GM21447 (cell line): ENCODE results near the gene KRT14.
"Not testable (repeated sequence)": the region's sequence is repeated elsewhere in the genome, so short reads cannot be mapped to it uniquely, and the experiment has no call there.

ENCODE experiments used
- ATAC-seq: cut with Tn5 transposase; IDR thresholded peaks from one replicate; pipeline ENCODE4 v1.9.1; 2021; ENCODE audit not compliant: unreplicated experiment

The KRT14 gene

DNA sequence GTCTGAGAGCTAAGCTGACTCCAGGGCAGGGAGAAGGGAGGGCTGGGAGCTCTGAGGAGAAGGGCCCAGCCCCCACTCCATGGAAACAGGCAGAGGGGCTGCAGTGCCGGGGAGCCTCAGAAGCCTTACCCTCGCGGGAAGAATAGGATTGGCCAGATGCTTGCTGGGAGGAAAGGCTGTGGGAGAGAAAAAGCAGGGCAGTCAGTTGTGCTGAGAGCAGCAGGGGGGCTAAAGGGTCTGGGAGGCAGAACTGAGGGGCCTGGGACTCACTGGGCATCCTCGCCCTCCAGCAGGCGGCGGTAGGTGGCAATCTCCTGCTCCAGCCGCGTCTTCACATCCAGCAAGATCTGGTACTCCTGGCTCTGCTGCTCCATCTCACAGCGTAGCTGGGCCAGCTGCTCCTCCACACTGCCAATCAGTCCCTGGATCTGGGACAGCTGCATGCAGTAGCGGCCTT is 23.4 kb upstream of the KRT14 start:
- not testable (repeated sequence) for ATAC-seq

DNA sequence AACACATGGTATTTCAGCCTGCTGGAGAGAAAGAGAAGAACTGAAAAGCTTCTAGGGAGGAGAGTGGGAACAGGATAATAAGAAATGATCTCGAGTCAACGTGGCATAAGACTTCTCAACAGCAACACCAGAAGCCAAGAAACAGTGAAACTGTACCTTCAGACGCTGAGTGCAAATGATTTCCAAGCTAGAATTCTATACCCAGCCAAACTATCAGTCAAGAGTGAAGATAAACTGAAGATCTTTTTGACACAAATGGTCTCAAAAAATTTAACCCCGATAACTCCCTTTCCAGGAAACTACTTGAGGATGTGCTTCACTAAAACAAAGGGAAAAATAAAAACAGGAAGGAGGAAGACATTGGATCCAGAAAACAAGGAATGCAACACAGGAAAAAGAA is 20.2 kb upstream of the KRT14 start:
- not testable (repeated sequence) for ATAC-seq

DNA sequence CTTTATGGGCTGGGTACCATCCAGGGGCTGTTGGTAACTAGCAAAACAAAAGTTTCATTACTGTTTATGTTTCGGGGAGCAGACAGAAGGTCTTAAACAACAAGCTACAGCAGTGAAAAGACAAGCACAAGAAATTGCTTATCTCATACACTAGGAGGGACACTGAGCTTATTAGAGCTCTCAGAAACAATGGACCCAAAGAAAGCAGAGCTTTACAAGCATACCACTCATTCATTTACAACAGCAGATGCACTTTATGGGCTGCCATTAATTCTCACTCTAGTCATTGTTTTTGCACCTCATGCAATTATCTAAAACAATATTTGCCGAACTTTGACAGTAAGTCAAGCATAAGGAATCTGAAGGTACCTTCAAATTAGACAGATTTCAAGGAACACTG is 15.8 kb upstream of the KRT14 start:
- ATAC-seq, result no peak

DNA sequence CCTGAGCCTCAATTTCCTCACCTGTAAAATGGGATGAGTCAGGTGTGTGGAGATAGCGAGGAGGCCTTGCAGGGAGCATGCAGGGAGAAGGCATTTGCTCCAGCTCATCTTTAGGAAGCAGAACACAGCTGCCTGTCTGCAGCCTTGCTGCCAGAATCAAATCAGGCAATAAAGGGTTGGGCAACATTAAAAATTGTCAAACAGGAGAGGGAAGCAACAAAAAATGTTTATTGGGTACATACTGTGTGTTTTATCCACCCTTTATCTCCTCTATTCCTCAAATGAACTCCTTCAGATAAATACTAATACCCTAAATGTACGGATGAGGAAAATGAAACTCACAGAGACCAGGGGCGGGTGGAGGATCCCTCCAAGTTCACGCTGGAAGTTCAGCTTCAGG is 13.6 kb upstream of the KRT14 start:
- ATAC-seq, result no peak

GRCh38 chr17:41599680-41600079 is 13.0 kb upstream of the KRT14 start:
- ATAC-seq, result no peak

- ATAC-seq, result no peak
Measured at GRCh38 chr17:41595585-41595984, 8.9 kb upstream of the KRT14 start.

- ATAC-seq, result no peak
Measured at GRCh38 chr17:41594363-41594915, 7.7 kb upstream of the KRT14 start.

- ATAC-seq, result no peak
Measured at GRCh38 chr17:41593306-41593981, 6.7 kb upstream of the KRT14 start.

DNA sequence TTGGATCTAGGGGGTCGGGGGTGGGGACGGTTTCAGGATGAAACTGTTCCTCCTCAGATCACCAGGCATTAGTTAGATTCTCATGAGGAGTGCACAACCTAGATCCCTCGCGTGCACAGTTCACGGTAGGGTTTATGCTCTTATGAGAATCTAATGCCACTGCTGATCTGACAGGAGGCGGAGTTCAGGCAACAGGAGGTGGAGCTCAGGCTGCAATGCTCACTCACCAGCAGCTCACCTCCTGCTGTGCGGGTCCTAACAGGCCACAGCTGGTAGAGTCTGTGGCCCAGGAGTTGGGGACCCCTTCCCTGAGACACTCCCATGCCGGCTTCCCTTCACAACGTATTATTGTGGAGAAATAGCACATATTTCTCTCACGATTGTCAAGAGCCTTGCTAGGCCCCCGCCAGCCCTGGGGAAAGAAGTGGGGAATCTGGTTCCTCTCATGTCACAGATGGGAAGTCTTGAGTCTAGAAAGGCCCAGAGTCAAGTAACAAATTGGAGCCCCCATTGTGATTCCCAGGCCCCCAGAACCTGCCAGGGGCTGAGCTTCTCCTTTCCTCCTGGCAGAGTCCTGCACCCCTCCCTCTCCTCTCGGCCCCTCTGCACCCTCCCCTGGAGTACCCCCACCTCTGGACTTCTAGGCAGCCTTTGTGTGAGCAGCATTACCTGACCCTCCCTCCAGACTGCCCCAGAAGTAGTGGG is 6.1 kb upstream of the KRT14 start:
- no peak for ATAC-seq

DNA sequence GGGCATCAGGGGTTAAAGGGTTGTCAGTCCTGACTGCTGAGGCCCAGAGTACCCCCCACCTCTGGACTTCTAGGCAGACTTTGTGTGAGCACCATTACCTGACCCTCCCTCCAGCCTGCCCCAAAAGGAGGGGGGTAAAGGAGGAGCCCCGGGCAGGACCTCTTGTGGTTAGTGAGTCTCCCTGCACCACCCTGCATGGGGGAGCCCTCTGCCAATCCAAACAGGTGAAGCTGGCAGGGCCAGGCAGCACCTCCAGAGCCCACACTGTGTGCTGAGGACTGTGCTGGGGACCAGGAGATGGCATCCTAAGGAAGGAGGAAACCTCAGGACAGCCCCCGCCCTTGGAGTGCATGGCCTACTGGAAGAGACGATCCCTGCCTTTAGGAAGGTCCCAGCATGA is 2.6 kb upstream of the KRT14 start:
- no peak for ATAC-seq

DNA sequence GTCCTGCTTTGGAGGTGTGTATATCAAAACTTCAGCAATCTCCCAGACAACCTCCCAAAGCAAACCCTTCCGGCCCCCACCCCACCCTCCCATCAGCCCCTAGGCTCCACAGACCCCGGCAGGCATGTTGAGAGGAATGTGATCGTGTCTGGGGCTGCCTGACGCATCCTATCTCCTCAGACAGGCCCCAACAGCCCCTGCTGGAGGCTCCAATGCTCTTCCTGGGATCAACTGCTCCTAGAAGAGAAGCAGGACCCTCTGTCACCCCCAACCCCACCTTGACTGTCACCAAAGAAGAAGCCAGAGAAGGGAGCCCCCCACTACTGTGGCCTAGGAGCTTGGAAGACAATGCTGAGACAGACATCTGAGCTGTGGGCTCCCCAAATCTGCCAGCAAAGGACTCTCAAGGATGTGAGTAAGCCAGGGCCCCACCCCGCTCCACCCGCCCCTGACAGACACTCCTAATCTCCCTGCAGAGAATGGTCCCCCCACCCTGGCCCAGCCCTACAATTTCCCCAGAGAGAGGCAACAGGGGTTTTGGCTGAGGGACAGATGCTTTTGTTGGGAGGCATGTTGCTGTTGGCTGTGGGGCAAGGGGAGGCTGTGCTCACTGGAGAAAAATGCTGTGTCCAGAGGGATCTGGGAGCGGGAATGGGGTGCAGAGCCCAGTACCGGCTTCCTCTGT is 1.6 kb upstream of the KRT14 start:
- ATAC-seq, result no peak

DNA sequence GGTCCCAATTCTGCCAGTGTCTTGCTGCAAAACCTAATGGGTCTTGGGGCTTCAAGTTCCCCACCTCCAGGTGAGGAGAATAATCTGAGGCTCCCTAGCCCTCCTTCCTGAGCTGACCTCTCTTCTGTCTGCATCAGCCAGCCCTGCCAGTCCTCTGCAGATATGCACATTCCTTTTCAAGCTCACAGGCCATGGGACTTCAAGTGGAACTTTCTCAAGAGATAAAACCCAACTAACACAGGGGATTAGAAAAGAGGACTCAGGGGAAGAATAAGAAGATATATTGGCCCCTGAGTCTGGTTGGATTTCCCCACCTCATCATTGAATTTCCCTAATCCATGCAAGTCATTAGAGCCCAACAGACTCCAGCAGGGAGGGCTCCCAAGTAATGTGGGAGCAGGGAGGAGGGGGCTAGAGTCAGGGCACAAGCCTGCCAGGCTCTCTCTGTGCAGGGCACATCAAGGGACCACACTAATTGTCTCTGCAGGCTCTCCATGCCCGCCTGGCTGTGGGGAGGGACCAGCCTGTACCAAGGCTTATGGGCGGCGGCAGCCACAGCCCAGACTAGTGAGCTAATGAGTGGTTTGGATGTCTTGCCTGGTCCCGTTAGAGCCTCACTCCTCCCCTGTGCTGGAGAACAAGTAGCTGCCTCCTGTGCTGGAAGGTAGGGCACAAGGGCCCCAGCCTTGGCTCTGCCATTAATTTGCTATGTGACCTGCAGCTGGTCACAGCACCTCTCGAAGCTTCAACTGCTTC is 1.2 kb downstream of the KRT14 start:
- no peak for ATAC-seq

DNA sequence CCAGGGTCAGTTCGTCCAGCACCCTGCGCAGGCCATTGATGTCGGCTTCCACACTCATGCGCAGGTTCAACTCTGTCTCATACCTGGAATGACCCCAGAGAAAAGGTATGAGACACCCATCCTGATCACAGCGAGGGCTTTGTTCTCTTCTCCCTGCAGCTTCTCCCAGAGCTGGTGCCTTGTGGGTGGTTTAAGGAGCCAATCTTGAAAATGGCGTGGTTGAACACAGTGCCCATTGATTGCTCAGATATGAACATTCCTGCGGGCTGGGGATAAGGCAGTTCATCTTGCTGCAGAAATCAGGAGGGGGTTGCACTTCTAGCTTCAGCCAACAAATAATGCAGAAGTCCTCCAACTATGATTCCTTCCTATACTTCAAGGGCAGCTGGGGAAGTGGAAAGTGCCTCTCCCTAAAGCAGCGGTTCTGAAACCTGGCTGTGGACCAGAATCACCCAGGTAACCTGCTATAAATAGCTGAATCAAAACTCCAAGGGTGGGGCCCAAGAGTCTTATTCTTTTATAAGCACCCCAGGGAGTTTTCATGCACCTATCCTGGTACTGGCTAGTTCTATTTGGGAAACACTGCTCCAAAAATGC is 2.3 kb downstream of the KRT14 start:
- ATAC-seq, result not testable (repeated sequence)

DNA sequence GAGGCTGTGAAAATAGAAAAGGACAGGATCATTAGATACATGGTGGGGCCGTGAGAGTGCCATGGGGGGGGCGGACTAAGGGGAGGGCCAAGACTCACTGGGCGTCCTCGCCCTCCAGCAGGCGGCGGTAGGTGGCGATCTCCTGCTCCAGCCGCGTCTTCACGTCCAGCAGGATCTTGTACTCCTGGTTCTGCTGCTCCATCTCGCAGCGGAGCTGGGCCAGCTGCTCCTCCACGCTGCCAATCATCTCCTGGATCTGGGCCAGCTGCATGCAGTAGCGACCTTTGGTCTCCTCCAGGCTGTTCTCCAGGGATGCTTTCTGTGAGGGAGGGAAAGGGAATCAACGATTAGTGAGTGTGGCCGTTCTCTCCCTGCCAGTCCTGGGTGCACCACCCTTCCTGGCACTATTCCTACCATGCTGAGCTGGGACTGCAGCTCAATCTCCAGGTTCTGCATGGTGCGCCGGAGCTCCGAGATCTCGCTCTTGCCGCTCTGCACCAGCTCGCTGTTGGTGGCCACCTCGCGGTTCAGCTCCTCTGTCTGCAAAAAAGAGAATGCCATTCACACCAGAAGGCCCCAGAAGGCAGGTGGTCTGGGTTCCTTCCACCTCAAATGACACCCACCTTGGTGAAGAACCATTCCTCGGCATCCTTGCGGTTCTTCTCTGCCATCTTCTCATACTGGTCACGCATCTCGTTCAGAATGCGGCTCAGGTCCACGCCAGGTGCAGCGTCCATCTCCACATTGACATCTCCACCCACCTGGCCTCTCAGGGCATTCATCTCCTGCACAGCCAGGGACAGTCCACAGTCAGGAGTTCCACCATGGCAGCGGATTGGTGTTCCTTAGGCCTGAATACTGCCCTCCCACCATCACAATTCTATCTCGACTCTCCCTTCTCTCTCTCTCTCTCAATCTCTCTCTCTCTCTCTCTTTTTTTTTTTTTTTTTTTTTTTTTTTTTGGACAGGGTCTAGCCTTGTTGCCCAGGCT is 3.3 kb downstream of the KRT14 start:
- ATAC-seq, result no peak

GRCh38 chr17:41582061-41582968 is 4.4 kb downstream of the KRT14 start:
- ATAC-seq, result not testable (repeated sequence)

- no peak for ATAC-seq
Measured at GRCh38 chr17:41581366-41582060, 5.2 kb downstream of the KRT14 start.

DNA sequence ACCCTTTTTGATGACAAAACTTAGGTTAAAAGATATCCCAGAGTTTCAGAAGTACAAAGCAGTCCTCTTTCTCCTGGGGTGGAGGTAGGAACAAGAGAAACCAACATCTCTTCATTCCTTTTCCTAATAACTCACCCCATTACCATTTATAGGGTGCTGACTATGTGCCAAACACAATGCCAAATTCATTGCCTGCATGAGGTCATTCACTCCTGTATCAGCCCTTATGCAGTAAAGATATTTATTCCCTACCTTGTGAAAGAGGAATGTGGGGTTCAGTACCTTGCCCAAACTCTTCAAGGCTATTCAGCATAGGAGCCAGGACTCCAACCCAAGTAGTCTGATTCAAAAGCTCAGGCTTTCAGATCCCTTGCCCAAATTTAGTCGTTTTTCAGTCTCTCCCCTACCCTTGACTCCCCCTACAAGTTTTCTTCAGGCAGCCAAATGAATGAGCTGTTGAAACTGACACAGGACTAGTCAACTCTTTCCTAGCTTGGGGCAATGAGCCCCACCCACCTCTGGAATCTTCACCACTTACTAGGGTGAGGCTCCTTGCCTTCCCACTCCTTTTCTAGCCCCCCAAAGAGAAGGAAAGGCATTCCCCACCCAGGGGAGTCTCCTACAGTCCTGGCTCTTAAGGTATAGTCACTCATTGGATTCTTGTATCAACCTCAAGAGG is 5.9 kb downstream of the KRT14 start:
- no peak for ATAC-seq
